ENCODE data around the gene BRAF. TPM values are rescaled to one million over a fixed set of nuclear protein-coding genes. Genes with fewer than 3 reads are reported as not detected.

Gene BRAF
- total and polyA plus RNA-seq, 2 donors (not counting 3 experiments of a cell fraction or from before 2014, with no cell fraction given), result 6.6 to 26.2 TPM

DNA sequence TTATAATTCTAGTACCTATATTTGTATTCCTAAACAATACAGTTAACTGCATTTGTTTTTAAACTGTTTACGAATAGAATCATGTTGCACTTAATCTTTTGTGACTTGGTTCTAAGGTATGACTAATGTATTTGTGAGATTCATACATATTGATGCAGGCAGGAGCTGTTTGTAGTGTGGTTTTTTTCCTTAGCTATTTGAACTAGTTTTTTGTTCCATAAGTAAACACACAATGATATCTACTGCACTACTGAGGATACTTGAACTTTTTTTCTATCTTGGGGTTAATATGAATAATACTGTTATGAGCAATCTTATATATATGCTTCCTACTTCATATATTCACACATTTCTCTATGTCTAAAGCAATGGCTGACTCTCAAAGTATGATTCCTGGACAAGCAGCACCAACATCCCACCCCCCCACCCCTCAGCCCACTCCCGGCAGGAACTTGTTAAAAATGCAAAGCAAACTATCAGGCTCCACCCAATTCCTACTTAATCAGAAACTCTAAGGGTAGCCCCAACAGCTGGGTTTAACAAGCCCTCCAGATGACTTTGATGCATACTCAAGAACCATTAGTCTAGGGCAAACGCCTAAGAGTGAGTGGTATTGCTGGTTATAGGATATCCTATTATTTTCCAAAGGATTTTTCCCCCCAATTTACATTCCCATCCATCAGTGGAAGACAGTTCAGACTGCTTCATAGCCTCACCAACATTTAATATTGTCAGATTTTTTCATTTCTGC lies 25.8 kb downstream of the BRAF start:
- Histone ChIP-seq H4K20me1 (replicated peaks; ENCODE audit: control insufficient read depth, extremely low read depth, insufficient read depth, low read length) (peaks cover 3% of the 10 kb centered on the region), H3K9ac (replicated peaks; ENCODE audit: extremely low read depth, insufficient read depth, low read length) (no peak overlapping the region), H3K4me2 (ENCODE audit: insufficient read depth, low read length) (no peak overlapping the region), H3K27ac (ENCODE audit: insufficient read depth, low read depth, low read length) (no peak overlapping the region), H3K9me3 (replicated peaks; ENCODE audit: control insufficient read depth, insufficient read depth, low read length) (no peaks in the 10 kb centered on the region), H3K36me3 (ENCODE audit: control insufficient read depth in 2 of 2, extremely low read depth in 1 of 2, insufficient read depth in 2 of 2, low read length in 2 of 2) (no peaks in the 10 kb centered on the region), H3K79me2 (ENCODE audit: control insufficient read depth, insufficient read depth, low read length) (peaks cover 69% of the 10 kb centered on the region), H3K27me3 (ENCODE audit: control insufficient read depth in 2 of 2, insufficient read depth in 2 of 2, low read length in 2 of 2) (no peaks in the 10 kb centered on the region), H3K4me3 (replicated peaks in 1 of 3; ENCODE audit: insufficient read depth in 1 of 3, low read depth in 1 of 3, low read length in 3 of 3) (no peak overlapping the region), H3K4me1 (ENCODE audit: control insufficient read depth, extremely low read depth, insufficient read depth, low read length) (no peaks in the 10 kb centered on the region), H3K9me1 (replicated peaks; ENCODE audit: control insufficient read depth, extremely low read depth, insufficient read depth, low read length) (no peaks in the 10 kb centered on the region), H2AFZ (ENCODE audit: low read depth, low read length) (no peak overlapping the region)
- POLR2A ChIA-PET, result no interaction called here
- DNase-seq (ENCODE audit: low read depth, low spot score), result no peak
- TF ChIP-seq, protein P1, sequence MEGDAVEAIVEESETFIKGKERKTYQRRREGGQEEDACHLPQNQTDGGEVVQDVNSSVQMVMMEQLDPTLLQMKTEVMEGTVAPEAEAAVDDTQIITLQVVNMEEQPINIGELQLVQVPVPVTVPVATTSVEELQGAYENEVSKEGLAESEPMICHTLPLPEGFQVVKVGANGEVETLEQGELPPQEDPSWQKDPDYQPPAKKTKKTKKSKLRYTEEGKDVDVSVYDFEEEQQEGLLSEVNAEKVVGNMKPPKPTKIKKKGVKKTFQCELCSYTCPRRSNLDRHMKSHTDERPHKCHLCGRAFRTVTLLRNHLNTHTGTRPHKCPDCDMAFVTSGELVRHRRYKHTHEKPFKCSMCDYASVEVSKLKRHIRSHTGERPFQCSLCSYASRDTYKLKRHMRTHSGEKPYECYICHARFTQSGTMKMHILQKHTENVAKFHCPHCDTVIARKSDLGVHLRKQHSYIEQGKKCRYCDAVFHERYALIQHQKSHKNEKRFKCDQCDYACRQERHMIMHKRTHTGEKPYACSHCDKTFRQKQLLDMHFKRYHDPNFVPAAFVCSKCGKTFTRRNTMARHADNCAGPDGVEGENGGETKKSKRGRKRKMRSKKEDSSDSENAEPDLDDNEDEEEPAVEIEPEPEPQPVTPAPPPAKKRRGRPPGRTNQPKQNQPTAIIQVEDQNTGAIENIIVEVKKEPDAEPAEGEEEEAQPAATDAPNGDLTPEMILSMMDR (IDR thresholded peaks at IDR 0.05; ENCODE audit: extremely low read depth in 1 of 2, insufficient read depth in 1 of 2, low read depth in 1 of 2, low read length in 2 of 2), result no peak
- no peak for TF ChIP-seq GATA2 (IDR thresholded peaks at IDR 0.05; ENCODE audit: insufficient read depth, insufficient read length, low read depth, low read length)
- dilution Hi-C loops (cut with MboI; ENCODE audit: extremely low pct_ligation_motif_present, low sequenced_read_pairs), result no loop called here
- BruUV-seq (replicated peaks), result no TSS peak
- no peak for FAIRE-seq
- intact Hi-C loops (cut with micrococcal nuclease), result no loop called here
- CTCF ChIA-PET, result interaction anchor here (1.2 kb wide), 1 partner anchor 88 kb away, joined by 3 read pairs; no protein-coding TSS in a partner anchor

DNA sequence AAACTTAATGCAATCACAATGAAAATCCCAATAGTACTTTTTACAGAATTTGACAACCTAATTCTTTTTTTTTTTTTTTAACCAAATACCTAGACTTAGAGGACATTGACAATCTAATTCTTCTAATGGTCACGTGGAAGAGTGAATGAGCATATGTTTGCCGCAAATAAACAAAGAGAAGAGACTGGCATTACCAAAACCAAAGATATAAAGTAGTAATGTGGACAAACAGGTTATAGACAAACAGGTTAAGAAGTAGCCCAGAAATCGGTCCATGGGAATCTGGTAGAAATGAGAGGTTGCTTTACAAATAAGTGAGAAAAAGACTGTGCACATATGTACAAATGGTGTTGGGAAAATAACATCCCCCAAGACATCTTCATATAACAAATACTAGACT lies 27.7 kb downstream of the BRAF start:
- Histone ChIP-seq H3K9me3 (replicated peaks; ENCODE audit: control insufficient read depth, insufficient read depth, low read length) (no peaks in the 10 kb centered on the region), H4K20me1 (replicated peaks; ENCODE audit: control insufficient read depth, extremely low read depth, insufficient read depth, low read length) (peaks cover 5% of the 10 kb centered on the region), H3K4me2 (ENCODE audit: insufficient read depth, low read length) (no peak overlapping the region), H3K4me3 (replicated peaks in 1 of 3; ENCODE audit: insufficient read depth in 1 of 3, low read depth in 1 of 3, low read length in 3 of 3) (no peak overlapping the region), H3K4me1 (ENCODE audit: control insufficient read depth, extremely low read depth, insufficient read depth, low read length) (no peaks in the 10 kb centered on the region), H3K36me3 (ENCODE audit: control insufficient read depth in 2 of 2, extremely low read depth in 1 of 2, insufficient read depth in 2 of 2, low read length in 2 of 2) (no peaks in the 10 kb centered on the region), H3K9ac (replicated peaks; ENCODE audit: extremely low read depth, insufficient read depth, low read length) (no peak overlapping the region), H3K79me2 (ENCODE audit: control insufficient read depth, insufficient read depth, low read length) (peaks cover 68% of the 10 kb centered on the region), H3K9me1 (replicated peaks; ENCODE audit: control insufficient read depth, extremely low read depth, insufficient read depth, low read length) (no peaks in the 10 kb centered on the region), H2AFZ (ENCODE audit: low read depth, low read length) (no peak overlapping the region), H3K27ac (ENCODE audit: insufficient read depth, low read depth, low read length) (no peak overlapping the region), H3K27me3 (ENCODE audit: control insufficient read depth in 2 of 2, insufficient read depth in 2 of 2, low read length in 2 of 2) (no peaks in the 10 kb centered on the region)
- FAIRE-seq (no peak), DNase-seq (ENCODE audit: low read depth, low spot score) (no peak)
- intact Hi-C loops (cut with micrococcal nuclease), result no loop called here
- ChIA-PET POLR2A (no interaction called here), CTCF (no interaction called here)
- no TSS peak for BruUV-seq (replicated peaks)
- dilution Hi-C loops (cut with MboI; ENCODE audit: extremely low pct_ligation_motif_present, low sequenced_read_pairs), result no loop called here
- TF ChIP-seq POLR2AphosphoS5 (IDR thresholded peaks at IDR 0.05; ENCODE audit: insufficient read depth, low read depth, low read length), result no peak
- no peak for TF ChIP-seq EZH2 (IDR thresholded peaks at IDR 0.05; ENCODE audit: borderline replicate concordance, low read depth, low read length, severe bottlenecking)
- TF ChIP-seq, protein P2, sequence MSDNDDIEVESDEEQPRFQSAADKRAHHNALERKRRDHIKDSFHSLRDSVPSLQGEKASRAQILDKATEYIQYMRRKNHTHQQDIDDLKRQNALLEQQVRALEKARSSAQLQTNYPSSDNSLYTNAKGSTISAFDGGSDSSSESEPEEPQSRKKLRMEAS (IDR thresholded peaks at IDR 0.05; ENCODE audit: insufficient read depth, insufficient read length), result no peak
- TF ChIP-seq GATA2 (IDR thresholded peaks at IDR 0.05; ENCODE audit: insufficient read depth, insufficient read length, low read depth, low read length), result no peak

All from endothelial cell of umbilical vein (primary cell).